ENCODE results near the gene ATG2B.

Gene ATG2B

DNA sequence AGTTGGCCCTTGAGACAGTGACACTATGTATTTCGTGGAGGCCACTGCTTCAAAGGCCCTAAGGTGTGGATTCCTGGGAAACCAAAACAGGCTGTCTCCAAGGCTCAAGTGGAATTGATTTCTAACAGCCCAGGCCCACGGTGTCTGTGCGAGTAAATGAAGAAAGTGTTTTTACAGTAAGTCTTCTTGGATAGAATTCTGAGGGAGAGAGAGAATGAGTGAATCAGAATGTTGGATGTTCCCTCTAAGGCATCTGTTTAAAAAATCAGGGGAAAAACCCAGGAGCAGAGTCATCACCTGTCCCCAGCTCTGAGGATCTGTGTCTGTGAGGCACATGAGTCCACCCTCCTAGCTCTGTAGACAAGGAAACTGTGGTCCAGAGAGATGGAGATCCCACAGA, 129.5 kb downstream of the ATG2B start:
- peak overlapping the region; percentile 36 for H3K27ac ChIP-seq (ENCODE audit: low read length)
- peaks cover 0 to 4% of the 10 kb centered on the region in 2 donors for H3K36me3 ChIP-seq (ENCODE audit: control insufficient read depth in 1 of 2, insufficient read depth in 2 of 2, low read length in 2 of 2)
- H3K4me3 ChIP-seq (ENCODE audit: low read depth in 1 of 2, low read length in 2 of 2): no peak overlapping the region
- no peaks in the 10 kb centered on the region for H3K9me3 ChIP-seq (ENCODE audit: control insufficient read depth in 1 of 2, low read length in 2 of 2)
- H3K4me1 ChIP-seq (ENCODE audit: control insufficient read depth in 1 of 2, insufficient read depth in 2 of 2, low read length in 2 of 2): peaks cover 7 to 10% of the 10 kb centered on the region in 2 donors
- H3K27me3 ChIP-seq (ENCODE audit: low read depth, low read length): no peaks in the 10 kb centered on the region

- no peaks in the 10 kb centered on the region for H3K36me3 ChIP-seq (ENCODE audit: control insufficient read depth in 1 of 2, insufficient read depth in 2 of 2, low read length in 2 of 2)
- no peaks in the 10 kb centered on the region for H3K9me3 ChIP-seq (ENCODE audit: control insufficient read depth in 1 of 2, low read length in 2 of 2)
- no peak overlapping the region for H3K4me3 ChIP-seq (ENCODE audit: low read depth in 1 of 2, low read length in 2 of 2)
- no peaks in the 10 kb centered on the region for H3K27me3 ChIP-seq (ENCODE audit: low read depth, low read length)
- no peak overlapping the region for H3K27ac ChIP-seq (ENCODE audit: low read length)
- H3K4me1 ChIP-seq (ENCODE audit: control insufficient read depth in 1 of 2, insufficient read depth in 2 of 2, low read length in 2 of 2): peaks cover 6 to 7% of the 10 kb centered on the region in 2 donors
These were observed 130.6 kb downstream of the ATG2B start for GRCh38 chr14:96232506-96232905.

DNA sequence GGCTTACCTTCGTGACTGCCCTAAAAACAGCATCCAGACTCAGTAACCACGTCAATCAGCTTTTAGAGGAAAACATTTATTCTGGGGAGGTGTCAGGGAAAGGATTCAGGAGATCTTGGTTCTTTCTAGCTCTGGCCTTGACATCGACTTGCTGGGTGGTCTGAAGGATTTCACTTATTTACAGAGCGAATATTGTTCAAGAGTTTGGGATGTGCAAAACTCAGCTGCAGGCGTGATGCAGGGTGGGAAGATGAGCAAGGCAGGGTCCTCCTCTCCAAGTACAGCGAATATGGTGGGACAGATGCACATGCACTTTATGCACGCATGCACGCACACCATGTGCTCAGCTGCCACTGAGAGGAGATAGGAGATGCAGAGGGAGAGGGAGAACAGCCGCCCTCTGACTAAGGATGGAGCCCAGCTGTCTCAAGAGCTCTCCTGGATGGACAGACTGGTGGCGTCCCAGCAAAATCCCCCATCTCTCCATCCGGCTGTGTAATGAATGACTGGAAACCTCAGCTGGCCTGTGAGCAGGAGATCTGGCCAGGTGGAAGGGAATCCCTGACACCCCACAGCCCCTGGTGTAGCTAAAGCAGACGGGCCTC, 131.5 kb downstream of the ATG2B start:
- H3K4me3 ChIP-seq (ENCODE audit: low read depth in 1 of 2, low read length in 2 of 2): no peak overlapping the region
- no peaks in the 10 kb centered on the region for H3K36me3 ChIP-seq (ENCODE audit: control insufficient read depth in 1 of 2, insufficient read depth in 2 of 2, low read length in 2 of 2)
- no peaks in the 10 kb centered on the region for H3K9me3 ChIP-seq (ENCODE audit: control insufficient read depth in 1 of 2, low read length in 2 of 2)
- H3K27ac ChIP-seq (ENCODE audit: low read length): no peak overlapping the region
- peaks cover 0 to 7% of the 10 kb centered on the region in 2 donors for H3K4me1 ChIP-seq (ENCODE audit: control insufficient read depth in 1 of 2, insufficient read depth in 2 of 2, low read length in 2 of 2)
- H3K27me3 ChIP-seq (ENCODE audit: low read depth, low read length): no peaks in the 10 kb centered on the region

- H3K4me1 ChIP-seq (ENCODE audit: control insufficient read depth in 1 of 2, insufficient read depth in 2 of 2, low read length in 2 of 2): peaks cover 0 to 7% of the 10 kb centered on the region in 2 donors
- H3K36me3 ChIP-seq (ENCODE audit: control insufficient read depth in 1 of 2, insufficient read depth in 2 of 2, low read length in 2 of 2): no peaks in the 10 kb centered on the region
- H3K4me3 ChIP-seq (ENCODE audit: low read depth in 1 of 2, low read length in 2 of 2): no peak overlapping the region
- H3K9me3 ChIP-seq (ENCODE audit: control insufficient read depth in 1 of 2, low read length in 2 of 2): no peaks in the 10 kb centered on the region
- no peaks in the 10 kb centered on the region for H3K27me3 ChIP-seq (ENCODE audit: low read depth, low read length)
- H3K27ac ChIP-seq (ENCODE audit: low read length): no peak overlapping the region
These were observed 132.1 kb downstream of the ATG2B start for GRCh38 chr14:96231056-96231455.

DNA sequence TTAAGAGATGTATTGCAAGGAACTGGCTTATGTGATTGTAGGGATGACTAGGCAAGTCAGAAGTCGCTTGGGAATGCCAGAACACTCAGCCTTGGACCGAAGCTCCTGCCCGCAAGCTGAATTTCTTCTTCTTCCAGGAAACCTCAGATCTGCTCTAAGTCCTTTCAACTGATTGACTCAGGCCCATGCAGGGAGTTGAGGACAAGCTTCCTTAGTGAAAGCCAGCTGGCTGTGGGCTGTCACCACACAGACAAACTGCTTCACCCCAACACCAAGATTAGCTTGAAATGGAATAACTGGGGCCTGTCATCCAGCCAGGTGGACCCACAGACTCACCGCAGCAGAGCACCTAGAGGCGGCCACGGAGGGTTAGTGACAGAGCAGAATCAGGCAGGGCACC, 133.8 kb downstream of the ATG2B start:
- Histone ChIP-seq H3K4me1 (ENCODE audit: control insufficient read depth in 1 of 2, insufficient read depth in 2 of 2, low read length in 2 of 2) (peaks cover 0 to 13% of the 10 kb centered on the region in 2 donors), H3K36me3 (ENCODE audit: control insufficient read depth in 1 of 2, insufficient read depth in 2 of 2, low read length in 2 of 2) (no peaks in the 10 kb centered on the region), H3K27ac (ENCODE audit: low read length) (no peak overlapping the region), H3K4me3 (ENCODE audit: low read depth in 1 of 2, low read length in 2 of 2) (no peak overlapping the region), H3K27me3 (ENCODE audit: low read depth, low read length) (no peaks in the 10 kb centered on the region), H3K9me3 (ENCODE audit: control insufficient read depth in 1 of 2, low read length in 2 of 2) (no peaks in the 10 kb centered on the region)

Measured in muscle layer of duodenum (tissue), 2 donors.